ENCODE results near the gene IMPG1.

DNA sequence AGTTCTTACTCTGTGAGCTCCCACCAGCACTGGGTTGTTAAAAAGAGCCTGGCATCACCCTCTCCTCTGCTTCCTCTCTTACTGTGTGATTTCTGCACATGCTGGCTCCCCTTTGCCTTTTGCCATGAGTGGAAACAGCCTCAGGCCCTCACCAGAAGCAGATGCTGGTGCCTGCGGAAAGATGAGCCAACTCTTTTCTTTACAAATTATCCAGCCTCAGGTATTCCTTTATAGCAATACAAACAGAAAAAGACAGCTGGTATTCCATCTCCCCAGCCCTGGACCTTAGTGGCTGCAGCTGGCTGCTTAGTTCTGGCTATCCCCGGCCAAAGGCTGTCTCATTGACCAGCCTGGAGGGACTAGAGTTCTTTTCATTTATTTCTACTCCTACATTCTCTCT, 129.1 kb downstream of the IMPG1 start:
- no peak for TF ChIP-seq JUNB (IDR thresholded peaks at IDR 0.05)
- no peak for TF ChIP-seq GABPA (IDR thresholded peaks at IDR 0.05; ENCODE audit: low read depth)
- TF ChIP-seq CEBPB (IDR thresholded peaks at IDR 0.05; ENCODE audit: borderline replicate concordance in 1 of 2, low read depth in 2 of 2, low read length in 2 of 2): no peak
- TF ChIP-seq, protein P1, sequence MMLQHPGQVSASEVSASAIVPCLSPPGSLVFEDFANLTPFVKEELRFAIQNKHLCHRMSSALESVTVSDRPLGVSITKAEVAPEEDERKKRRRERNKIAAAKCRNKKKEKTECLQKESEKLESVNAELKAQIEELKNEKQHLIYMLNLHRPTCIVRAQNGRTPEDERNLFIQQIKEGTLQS (IDR thresholded peaks at IDR 0.05; ENCODE audit: borderline replicate concordance, extremely low read depth, low read depth, low read length): no peak
- TF ChIP-seq RFX5 (IDR thresholded peaks at IDR 0.05; ENCODE audit: low read depth, low read length): no peak
- no peak for TF ChIP-seq POLR2AphosphoS5 (IDR thresholded peaks at IDR 0.05; ENCODE audit: low read length)
- TF ChIP-seq FOXM1 (IDR thresholded peaks at IDR 0.05; ENCODE audit: low read depth, low read length): no peak
- TF ChIP-seq RUNX3 (IDR thresholded peaks at IDR 0.05; ENCODE audit: low read length): no peak
- TF ChIP-seq POLR2A (IDR thresholded peaks at IDR 0.05; ENCODE audit: low read depth, low read length): no peak

Data from GM12878 (cell line).